Ishikawa (cell line): ENCODE data around the gene ADD1.

Experiments
- CEBPB ChIP-seq: IDR thresholded peaks from 2 replicates; pipeline ENCODE4 v1.6.1; 2012
- CREB1 ChIP-seq: IDR thresholded peaks from 2 replicates; pipeline ENCODE4 v1.6.1; 2012; ENCODE audit warnings: low read depth
- EP300 ChIP-seq: IDR thresholded peaks from 2 replicates; pipeline ENCODE4 v1.6.1; 2012; ENCODE audit warnings: borderline replicate concordance
- NFIC ChIP-seq: IDR thresholded peaks from 2 replicates; pipeline ENCODE4 v1.6.1; 2012
- RAD21 ChIP-seq: IDR thresholded peaks from 2 replicates; pipeline ENCODE4 v1.6.1; 2012; ENCODE audit warnings: low read depth
- REST ChIP-seq: IDR thresholded peaks from 2 replicates; pipeline ENCODE4 v1.6.1; 2012; ENCODE audit warnings: low read depth, mild to moderate bottlenecking
- TAF1 ChIP-seq: IDR thresholded peaks from 2 replicates; pipeline ENCODE4 v1.6.1; 2012; ENCODE audit warnings: low read depth, mild to moderate bottlenecking
- USF1 ChIP-seq: IDR thresholded peaks from 2 replicates; pipeline ENCODE4 v1.6.1; 2012
- TF ChIP-seq, protein P1 (sequence below): IDR thresholded peaks from 2 replicates; pipeline ENCODE4 v1.6.1; 2012

GRCh38 chr4:2874861-2875260 lies 31.2 kb downstream of the ADD1 start:
- TF ChIP-seq TAF1: no peak
- TF ChIP-seq, protein P1, sequence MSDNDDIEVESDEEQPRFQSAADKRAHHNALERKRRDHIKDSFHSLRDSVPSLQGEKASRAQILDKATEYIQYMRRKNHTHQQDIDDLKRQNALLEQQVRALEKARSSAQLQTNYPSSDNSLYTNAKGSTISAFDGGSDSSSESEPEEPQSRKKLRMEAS: no peak
- no peak for TF ChIP-seq RAD21
- no peak for TF ChIP-seq REST
- no peak for TF ChIP-seq USF1
- TF ChIP-seq NFIC: no peak
- TF ChIP-seq CREB1: no peak
- no peak for TF ChIP-seq EP300
- TF ChIP-seq CEBPB: no peak
